DOHH2 (cell line): Measurements from ENCODE around the gene WDR7.

Experiments used
- H3F3A ChIP-seq: fragments of 200-600 bp; sonication (generic), shearing (Covaris generic); 2 replicates; pipeline ENCODE4 v1.6.0; 2016; ENCODE audit warnings: antibody characterized with exemption, mild to moderate bottlenecking; ENCODE audit not compliant: control insufficient read depth, insufficient read depth
- H3K27ac ChIP-seq: fragments of 200-600 bp; sonication (generic); 2 replicates; pipeline ENCODE4 v1.5.1; 2014; ENCODE audit warnings: low read depth, mild to moderate bottlenecking, low read length, moderate library complexity
- H3K27me3 ChIP-seq: fragments of 200-600 bp; sonication (generic); 2 replicates; pipeline ENCODE4 v1.6.1; 2014; ENCODE audit warnings: mild to moderate bottlenecking, low read length, mixed read lengths; ENCODE audit not compliant: control insufficient read depth
- H3K36me3 ChIP-seq: fragments of 200-600 bp; sonication (generic); 2 replicates; pipeline ENCODE4 v1.6.1; 2014; ENCODE audit warnings: mild to moderate bottlenecking, low read length, moderate library complexity, mixed read lengths; ENCODE audit not compliant: control insufficient read depth
- H3K4me1 ChIP-seq: fragments of 200-600 bp; sonication (generic); 2 replicates; pipeline ENCODE4 v1.6.1; 2014; ENCODE audit warnings: mild to moderate bottlenecking, low read length, mixed read lengths; ENCODE audit not compliant: control insufficient read depth
- H3K4me2 ChIP-seq: fragments of 200-600 bp; sonication (generic); 2 replicates; pipeline ENCODE4 v1.6.0; 2014; ENCODE audit warnings: mild to moderate bottlenecking, low read length, moderate library complexity
- H3K4me3 ChIP-seq: fragments of 200-600 bp; sonication (generic); 2 replicates; pipeline ENCODE4 v1.5.1; 2014; ENCODE audit warnings: mild to moderate bottlenecking, low read length, mixed read lengths
- H3K79me2 ChIP-seq: fragments of 200-600 bp; sonication (generic); 2 replicates; pipeline ENCODE4 v1.6.1; 2014; ENCODE audit warnings: mild to moderate bottlenecking, low read length, mixed read lengths; ENCODE audit not compliant: control insufficient read depth
- H3K9me2 ChIP-seq: fragments of 200-600 bp; sonication (generic); replicated peaks from 2 replicates; pipeline ENCODE4 v1.6.1; 2014; ENCODE audit warnings: mild to moderate bottlenecking, low read length, mixed read lengths; ENCODE audit not compliant: control insufficient read depth
- H3K9me3 ChIP-seq: fragments of 200-600 bp; sonication (generic); 2 replicates; pipeline ENCODE4 v1.6.1; 2014; ENCODE audit warnings: antibody characterized with exemption, low read length, mixed read lengths; ENCODE audit not compliant: control insufficient read depth, insufficient read depth
- H4K20me1 ChIP-seq: fragments of 200-600 bp; sonication (generic); 2 replicates; pipeline ENCODE4 v1.6.0; 2014; ENCODE audit warnings: low read depth, mild to moderate bottlenecking, antibody characterized with exemption, low read length, moderate library complexity; ENCODE audit not compliant: control insufficient read depth, insufficient read depth
- EZH2phosphoT487 ChIP-seq: fragments of 200-600 bp; sonication (generic); IDR thresholded peaks from 2 replicates; pipeline ENCODE4 v1.6.1; 2017; ENCODE audit warnings: borderline replicate concordance, mild to moderate bottlenecking, antibody characterized with exemption, low read length, moderate library complexity, mixed read lengths
- TF ChIP-seq, protein P1 (sequence below): fragments of 200-600 bp; sonication (generic); IDR thresholded peaks from one replicate; pipeline ENCODE4 v1.5.1; 2014; ENCODE audit warnings: antibody characterized with exemption, mild to moderate bottlenecking, low read depth, low read length; ENCODE audit not compliant: poor library complexity, severe bottlenecking

Gene WDR7

DNA sequence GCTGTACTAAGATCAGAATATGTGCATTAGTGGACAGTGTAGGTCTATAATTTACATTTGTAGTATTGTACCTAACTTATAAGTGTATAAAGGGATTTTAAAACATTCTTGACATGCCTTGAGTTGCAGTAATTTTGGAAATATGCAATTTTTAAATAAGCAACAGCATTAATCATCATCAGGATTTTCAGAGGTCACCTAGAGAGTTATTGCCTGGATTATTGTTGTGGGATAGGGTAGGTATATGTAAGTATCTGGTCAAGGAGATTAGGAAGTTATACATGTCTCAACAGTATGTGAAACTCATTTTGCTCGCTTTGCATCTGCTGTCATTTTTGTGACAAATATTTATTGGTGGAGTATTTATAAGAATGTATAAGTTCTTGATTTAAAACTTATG is 184.2 kb downstream of the WDR7 start:
- Histone ChIP-seq H3K4me2 (no peak overlapping the region), H3K79me2 (no peaks in the 10 kb centered on the region), H3K9me3 (no peaks in the 10 kb centered on the region)

DNA sequence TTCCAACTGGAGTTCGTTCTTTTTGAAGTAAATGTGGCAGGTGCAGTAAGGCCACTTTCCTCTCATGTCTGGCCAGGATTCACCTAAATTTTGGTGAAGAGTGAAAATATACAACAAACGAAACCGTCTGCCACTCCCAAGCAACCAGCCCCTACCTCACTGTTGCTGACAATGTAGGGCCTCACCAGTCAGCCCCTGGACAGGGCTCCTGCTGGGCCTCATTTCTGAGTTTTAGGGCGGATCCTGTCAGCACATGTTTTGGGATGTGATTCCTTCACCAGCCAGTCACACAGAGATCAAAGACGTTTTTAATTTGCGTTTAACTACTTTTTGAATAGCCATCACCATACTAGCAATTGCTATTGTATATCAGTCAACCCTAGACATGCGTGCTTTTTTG is 185.0 kb downstream of the WDR7 start:
- H3F3A ChIP-seq, result no peaks in the 10 kb centered on the region
- H3K79me2 ChIP-seq, result no peaks in the 10 kb centered on the region
- H3K36me3 ChIP-seq, result no peaks in the 10 kb centered on the region
- no peaks in the 10 kb centered on the region for H3K9me2 ChIP-seq
- H3K27me3 ChIP-seq, result no peaks in the 10 kb centered on the region
- no peak overlapping the region for H3K4me2 ChIP-seq
- H3K27ac ChIP-seq, result no peak overlapping the region
- H3K4me3 ChIP-seq, result no peak overlapping the region
- TF ChIP-seq, protein P1, sequence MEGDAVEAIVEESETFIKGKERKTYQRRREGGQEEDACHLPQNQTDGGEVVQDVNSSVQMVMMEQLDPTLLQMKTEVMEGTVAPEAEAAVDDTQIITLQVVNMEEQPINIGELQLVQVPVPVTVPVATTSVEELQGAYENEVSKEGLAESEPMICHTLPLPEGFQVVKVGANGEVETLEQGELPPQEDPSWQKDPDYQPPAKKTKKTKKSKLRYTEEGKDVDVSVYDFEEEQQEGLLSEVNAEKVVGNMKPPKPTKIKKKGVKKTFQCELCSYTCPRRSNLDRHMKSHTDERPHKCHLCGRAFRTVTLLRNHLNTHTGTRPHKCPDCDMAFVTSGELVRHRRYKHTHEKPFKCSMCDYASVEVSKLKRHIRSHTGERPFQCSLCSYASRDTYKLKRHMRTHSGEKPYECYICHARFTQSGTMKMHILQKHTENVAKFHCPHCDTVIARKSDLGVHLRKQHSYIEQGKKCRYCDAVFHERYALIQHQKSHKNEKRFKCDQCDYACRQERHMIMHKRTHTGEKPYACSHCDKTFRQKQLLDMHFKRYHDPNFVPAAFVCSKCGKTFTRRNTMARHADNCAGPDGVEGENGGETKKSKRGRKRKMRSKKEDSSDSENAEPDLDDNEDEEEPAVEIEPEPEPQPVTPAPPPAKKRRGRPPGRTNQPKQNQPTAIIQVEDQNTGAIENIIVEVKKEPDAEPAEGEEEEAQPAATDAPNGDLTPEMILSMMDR, result no peak
- no peak for TF ChIP-seq EZH2phosphoT487
- H4K20me1 ChIP-seq, result no peaks in the 10 kb centered on the region
- no peaks in the 10 kb centered on the region for H3K4me1 ChIP-seq
- H3K9me3 ChIP-seq, result no peaks in the 10 kb centered on the region

More for the DNA sequence above, 184.2 kb downstream of the WDR7 start:
- Histone ChIP-seq H3K4me3 (no peak overlapping the region), H3K4me1 (no peaks in the 10 kb centered on the region), H3K27me3 (no peaks in the 10 kb centered on the region), H4K20me1 (no peaks in the 10 kb centered on the region), H3K36me3 (no peaks in the 10 kb centered on the region), H3F3A (no peaks in the 10 kb centered on the region), H3K27ac (no peak overlapping the region), H3K9me2 (no peaks in the 10 kb centered on the region)
- TF ChIP-seq EZH2phosphoT487, result no peak
- TF ChIP-seq, protein P1, result no peak

DNA sequence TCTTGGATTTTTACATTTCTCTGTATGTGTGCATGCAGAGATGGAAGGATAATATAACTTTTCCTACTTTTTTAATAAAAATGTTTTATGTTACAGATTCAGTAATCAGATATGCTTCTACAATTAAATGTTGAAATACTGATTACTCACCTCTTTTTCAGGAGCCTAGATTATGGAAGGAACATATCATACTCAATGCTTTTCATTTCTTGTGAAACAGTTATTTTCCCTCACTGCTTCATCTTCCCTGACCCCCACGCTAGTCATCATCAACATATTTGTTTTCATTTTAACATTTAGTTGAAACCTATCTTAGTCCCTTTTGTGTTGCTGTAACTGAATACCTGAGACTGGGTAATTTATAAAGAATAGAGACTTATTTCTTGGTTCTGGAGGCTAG is 190.7 kb downstream of the WDR7 start:
- Histone ChIP-seq H4K20me1 (no peaks in the 10 kb centered on the region), H3K36me3 (no peaks in the 10 kb centered on the region), H3K4me2 (no peak overlapping the region), H3K9me3 (no peaks in the 10 kb centered on the region), H3K9me2 (no peaks in the 10 kb centered on the region), H3K27me3 (no peaks in the 10 kb centered on the region), H3F3A (no peaks in the 10 kb centered on the region), H3K79me2 (no peaks in the 10 kb centered on the region), H3K27ac (no peak overlapping the region), H3K4me3 (no peak overlapping the region), H3K4me1 (no peaks in the 10 kb centered on the region)
- TF ChIP-seq, protein P1, result no peak
- no peak for TF ChIP-seq EZH2phosphoT487

DNA sequence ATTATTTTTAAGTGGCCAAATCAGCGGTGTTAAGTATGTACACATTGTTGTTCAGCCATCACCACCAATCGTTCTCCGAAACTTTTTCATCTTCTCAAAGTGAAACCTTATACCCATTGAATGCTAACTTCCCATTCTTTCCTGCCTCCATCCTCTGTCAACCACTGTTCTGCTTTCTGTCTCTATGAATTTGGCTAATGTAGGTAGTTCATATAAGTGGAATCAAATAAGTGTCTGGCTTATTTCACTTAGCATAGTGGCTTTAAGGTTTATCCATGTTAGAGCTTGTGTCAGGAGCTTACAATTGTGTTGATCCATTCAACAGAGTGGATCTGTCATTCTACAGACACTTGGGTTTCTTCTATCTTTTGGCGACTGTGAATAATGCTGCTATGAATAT is 192.1 kb downstream of the WDR7 start:
- no peaks in the 10 kb centered on the region for H3K79me2 ChIP-seq
- no peaks in the 10 kb centered on the region for H3K27me3 ChIP-seq
- no peak overlapping the region for H3K4me3 ChIP-seq
- H3K9me2 ChIP-seq, result no peaks in the 10 kb centered on the region
- H3K4me1 ChIP-seq, result no peaks in the 10 kb centered on the region
- H3F3A ChIP-seq, result no peaks in the 10 kb centered on the region
- no peaks in the 10 kb centered on the region for H3K9me3 ChIP-seq
- no peaks in the 10 kb centered on the region for H4K20me1 ChIP-seq
- no peak overlapping the region for H3K27ac ChIP-seq
- no peak overlapping the region for H3K4me2 ChIP-seq
- H3K36me3 ChIP-seq, result no peaks in the 10 kb centered on the region
- TF ChIP-seq, protein P1, result no peak
- no peak for TF ChIP-seq EZH2phosphoT487
